HG03432 (cell line): ENCODE data around the gene GOLGA8B.
A peak's percentile ranks its signal among the peaks of the same experiment; 100 is the strongest.
"Not testable (repeated sequence)": the region's sequence is repeated elsewhere in the genome, so short reads cannot be mapped to it uniquely, and the experiment has no call there.

ENCODE experiments used
- ATAC-seq: cut with Tn5 transposase; IDR thresholded peaks from one replicate; pipeline ENCODE4 v1.9.1; 2021; ENCODE audit warnings: mild to moderate bottlenecking, moderate library complexity; ENCODE audit not compliant: unreplicated experiment

Gene GOLGA8B

GRCh38 chr15:34598799-34599585, 15.5 kb upstream of the GOLGA8B start:
- ATAC-seq: no peak

DNA sequence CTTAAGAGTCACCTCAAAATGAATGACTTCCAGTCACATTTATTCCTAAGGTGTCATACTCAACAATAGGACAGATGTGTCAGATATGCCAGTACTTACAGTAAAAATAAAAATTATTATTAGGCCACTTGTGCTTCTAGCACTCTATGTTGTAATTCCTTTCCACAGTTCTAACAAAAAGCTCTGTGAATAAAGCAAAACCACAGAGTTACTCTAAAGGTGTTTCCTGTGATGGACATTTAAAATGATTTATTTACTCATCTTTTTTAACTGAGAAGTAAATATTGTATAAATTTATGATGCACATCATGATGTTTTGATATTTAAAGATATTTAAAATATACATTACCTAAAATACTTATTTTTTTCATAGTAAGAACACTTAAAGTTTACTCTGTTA, 13.9 kb upstream of the GOLGA8B start:
- no peak for ATAC-seq

DNA sequence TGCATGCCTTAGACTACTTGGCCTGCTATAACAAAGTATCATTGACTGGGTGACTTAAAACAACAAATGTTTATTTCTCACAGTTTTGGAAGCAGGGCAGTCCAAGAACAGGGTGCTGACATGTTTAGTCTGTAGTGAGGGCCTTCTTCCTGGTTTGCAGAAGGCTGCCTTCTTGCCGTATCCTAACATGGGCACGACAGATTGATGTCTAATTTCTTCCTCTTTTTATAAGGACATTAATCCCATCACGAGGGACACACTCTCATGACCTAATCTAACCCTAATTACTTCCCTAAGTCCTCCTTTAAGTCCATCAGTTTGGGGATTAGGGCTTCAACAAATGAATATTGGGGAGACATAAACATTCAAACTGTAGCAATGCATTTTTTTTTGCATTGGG, 10.9 kb upstream of the GOLGA8B start:
- no peak for ATAC-seq

DNA sequence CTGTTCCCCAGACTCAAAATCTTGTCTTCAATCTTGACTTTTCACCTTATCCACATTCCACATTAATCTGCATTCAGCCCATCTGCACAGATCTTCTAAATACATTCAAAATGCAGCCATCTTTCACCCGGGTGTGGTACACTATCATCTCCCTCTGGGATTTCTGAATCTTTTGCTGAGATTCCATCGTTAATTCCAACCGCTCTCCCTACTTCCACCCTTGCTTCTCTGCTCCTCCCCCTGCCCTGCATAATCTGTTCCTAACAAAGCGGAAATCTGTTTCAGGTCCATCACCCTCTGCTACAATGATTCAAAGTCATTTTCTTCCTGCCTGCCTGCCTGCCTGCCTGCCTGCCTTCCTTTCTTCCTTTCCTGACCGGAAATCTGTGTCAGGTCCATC, 7.9 kb upstream of the GOLGA8B start:
- no peak for ATAC-seq

DNA sequence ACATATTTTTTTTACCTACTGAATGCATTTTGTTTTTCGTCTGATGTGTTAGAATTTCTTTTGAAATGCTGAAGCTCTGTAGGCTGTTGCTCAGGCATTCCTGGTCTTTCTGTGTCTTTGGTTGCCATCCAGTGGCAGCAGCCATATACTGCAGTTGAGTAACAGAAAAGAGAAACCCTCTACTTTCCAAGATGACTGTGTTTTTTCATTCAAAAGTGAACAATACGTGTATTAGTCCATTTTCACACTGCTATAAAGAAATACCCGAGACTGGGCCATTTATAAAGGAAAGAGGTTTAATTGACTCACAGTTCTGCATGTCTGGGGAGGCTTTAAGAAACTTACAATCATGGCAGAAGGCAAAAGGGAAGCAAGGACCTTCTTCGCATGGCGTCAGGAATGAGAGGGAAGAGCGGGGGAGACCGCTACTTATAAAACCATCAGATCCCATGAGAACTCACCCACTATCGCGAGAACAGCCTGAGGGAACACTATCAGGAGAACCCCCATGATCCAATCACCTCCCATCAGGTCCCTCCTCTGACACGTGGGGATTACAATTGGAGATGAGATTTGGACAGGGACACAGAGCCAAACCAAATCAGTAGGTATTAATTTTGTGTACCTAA, 4.7 kb upstream of the GOLGA8B start:
- ATAC-seq: peak; percentile 27

- not testable (repeated sequence) for ATAC-seq
Measured at GRCh38 chr15:34585966-34586365, 2.5 kb upstream of the GOLGA8B start.

DNA sequence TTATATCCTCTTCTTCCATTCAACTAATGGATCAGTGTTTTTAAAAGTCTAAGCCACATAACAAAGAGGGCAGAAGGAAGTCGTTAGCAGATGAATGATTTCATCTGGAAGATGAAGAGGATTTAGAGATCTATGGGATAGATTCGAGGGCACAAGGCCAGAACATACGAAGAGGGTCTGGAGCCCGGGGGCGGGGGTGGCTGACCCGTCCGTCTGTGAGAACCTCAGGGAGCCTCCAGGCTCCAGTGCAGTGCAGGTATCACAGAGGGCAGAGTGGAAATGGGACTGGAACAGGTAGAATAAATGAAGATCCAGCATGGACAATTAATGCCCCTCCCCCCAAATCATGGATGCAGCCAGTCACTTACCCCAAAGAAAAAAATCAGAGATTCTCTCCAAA, 1.5 kb upstream of the GOLGA8B start:
- no peak for ATAC-seq

DNA sequence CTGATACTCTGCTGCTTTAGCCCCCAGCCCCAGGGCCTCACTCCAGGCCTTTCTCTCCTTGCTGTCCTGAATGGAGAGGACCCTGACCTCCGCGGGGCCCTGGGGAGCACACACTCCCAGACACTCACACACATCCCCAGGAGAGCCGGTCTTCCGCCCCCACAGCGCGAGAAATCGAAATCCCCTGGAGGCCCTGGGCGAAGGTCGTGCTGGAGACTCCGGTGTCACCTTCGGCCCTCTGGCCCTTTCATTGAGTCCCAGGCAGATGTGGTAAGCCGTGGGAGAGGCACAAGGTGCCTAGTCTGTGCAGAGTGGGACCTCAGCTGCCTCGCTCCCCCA, 848 bp upstream of the GOLGA8B start:
- no peak for ATAC-seq

- ATAC-seq: peak; percentile 70
Measured at GRCh38 chr15:34582461-34583371, 735 bp downstream of the GOLGA8B start.

GRCh38 chr15:34581687-34582460, 1.6 kb downstream of the GOLGA8B start:
- not testable (repeated sequence) for ATAC-seq

- ATAC-seq: no peak
Measured at GRCh38 chr15:34581043-34581365, 2.4 kb downstream of the GOLGA8B start.

DNA sequence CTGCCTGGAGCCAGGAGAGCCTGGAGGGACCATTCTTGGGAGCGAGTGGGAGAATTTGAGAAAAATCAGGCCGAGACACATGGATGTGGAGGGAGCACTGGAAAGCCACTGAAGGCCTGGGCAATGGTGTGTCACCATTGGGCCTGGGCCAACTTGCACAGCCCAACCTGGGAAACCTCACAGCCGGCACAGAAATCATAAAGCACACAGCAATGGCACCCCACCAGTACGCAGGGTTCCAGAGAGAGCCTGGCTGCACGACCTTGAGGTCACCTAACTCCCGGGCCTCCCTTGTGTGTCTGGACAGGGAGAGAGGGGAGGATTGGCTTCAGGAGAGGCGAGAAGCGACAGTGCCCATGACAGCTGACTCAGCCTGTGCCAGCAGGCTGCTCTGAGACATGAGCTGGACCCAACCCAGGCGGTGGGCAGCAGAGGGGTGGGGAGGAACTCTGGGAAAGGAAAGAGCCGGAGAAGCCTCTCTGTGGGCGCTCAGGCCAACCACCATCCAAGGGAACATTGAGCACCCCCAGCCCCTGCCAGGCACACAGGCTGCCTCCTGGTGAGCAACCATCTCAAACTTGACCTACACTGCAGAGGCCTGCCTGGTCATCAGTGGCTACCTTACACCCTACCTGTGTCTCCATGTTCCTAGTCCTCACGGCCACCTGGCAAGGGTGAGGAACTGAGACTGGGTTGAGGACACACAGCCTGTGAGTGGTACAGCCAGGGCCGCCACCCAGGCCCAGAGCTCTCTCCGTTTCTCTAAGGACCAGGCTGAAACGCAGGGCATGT, 3.0 kb downstream of the GOLGA8B start:
- ATAC-seq: not testable (repeated sequence)

GRCh38 chr15:34578283-34578674, 5.2 kb downstream of the GOLGA8B start:
- ATAC-seq: no peak

GRCh38 chr15:34577658-34578282, 5.7 kb downstream of the GOLGA8B start:
- ATAC-seq: not testable (repeated sequence)

- ATAC-seq: not testable (repeated sequence)
Measured at GRCh38 chr15:34575035-34575434, 8.4 kb downstream of the GOLGA8B start.

GRCh38 chr15:34572921-34573320, 10.5 kb downstream of the GOLGA8B start:
- not testable (repeated sequence) for ATAC-seq

DNA sequence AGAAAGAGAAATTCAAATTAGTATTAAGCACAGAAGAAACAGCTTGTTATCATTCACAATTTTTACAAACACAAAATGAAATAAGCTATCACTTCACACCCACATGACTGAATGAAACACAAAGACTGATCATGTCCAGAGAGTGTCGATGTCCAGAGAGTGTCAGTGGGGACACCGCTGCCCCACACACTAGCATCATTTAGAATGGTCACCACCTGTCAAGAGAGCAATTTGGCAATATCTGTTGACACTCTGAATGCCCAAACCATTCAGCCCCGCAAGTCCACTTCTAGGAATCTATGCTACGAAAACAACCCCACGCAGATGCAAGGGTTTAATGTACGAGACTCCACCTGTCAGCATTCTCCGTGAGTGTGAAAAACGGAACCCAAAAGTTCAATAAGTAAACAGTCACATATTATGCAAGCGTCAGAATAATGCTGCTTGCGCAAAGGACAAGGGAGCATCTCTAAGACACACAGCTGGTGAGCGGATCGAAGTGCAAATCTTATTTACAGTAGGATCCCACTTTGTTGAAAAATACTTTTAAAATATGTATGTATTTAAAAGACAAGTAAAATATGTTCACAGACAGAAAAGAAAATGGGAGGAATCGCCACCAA, 11.3 kb downstream of the GOLGA8B start:
- not testable (repeated sequence) for ATAC-seq

DNA sequence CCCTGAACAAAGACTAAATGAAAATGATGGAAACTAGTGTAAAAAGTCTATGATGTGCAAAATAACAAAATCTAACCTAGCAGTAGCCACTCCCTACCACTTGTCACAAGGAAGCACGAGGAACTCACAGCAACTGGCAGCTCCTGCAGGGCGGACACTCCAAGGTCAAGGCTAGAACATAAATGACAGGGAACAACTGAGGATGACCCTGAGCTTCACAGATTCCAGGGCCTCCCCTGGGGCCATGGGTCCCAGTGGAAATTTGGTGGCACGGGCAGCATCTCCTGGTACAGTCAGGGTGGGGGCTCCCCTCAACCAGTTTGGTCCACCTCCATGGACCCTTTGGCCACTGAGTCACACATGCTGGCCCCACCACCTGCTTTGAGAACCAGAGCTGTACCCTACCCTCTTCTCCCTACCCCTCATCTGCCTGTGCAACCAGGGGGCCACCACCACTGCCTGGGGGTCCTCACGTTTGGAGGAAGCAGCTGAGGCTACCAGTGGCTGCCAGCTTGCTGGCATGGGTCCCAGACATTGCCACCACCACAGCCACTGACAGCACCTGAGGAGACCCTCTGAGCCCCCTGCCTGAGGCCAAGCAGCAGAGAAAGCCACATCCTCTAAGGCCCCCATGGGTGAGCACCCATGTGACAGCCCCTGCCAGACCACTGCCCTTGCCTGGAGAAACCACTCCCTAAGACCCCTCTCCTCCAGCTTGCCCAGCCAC, 13.6 kb downstream of the GOLGA8B start:
- ATAC-seq: not testable (repeated sequence)

GRCh38 chr15:34567174-34567573, 16.3 kb downstream of the GOLGA8B start:
- ATAC-seq: not testable (repeated sequence)
